Activated CD4-positive, alpha-beta memory T cell treated with anti-CD3 and anti-CD28 coated beads for 36 hours (primary cell): ENCODE results near the gene SHROOM3. TPM values are rescaled to one million over a fixed set of nuclear protein-coding genes. Genes with fewer than 3 reads are reported as not detected.

ENCODE experiments used
- CTCF ChIA-PET: fragments of 350-600 bp; sonication (Branson Sonifier 250); formaldehyde crosslinking; loops from one replicate; lab custom pipeline; 2021; ENCODE audit warnings: antibody characterized with exemption, inconsistent platforms; lab: Charles Lee
- POLR2A ChIA-PET: fragments of 350-600 bp; sonication (Branson Sonifier 250); formaldehyde crosslinking; loops from one replicate; lab custom pipeline; 2021; ENCODE audit warnings: antibody characterized with exemption; lab: Charles Lee
- DNase-seq: peaks from one replicate; pipeline ENCODE4 v3.0.0-alpha.2; 2020
- H3K27ac Mint-ChIP-seq: one replicate; pipeline ENCODE4 v1.8.0; 2021; ENCODE audit warnings: mixed read lengths
- H3K27me3 Mint-ChIP-seq: one replicate; pipeline ENCODE4 v1.8.0; 2021; ENCODE audit warnings: mixed read lengths
- H3K36me3 Mint-ChIP-seq: one replicate; pipeline ENCODE4 v1.8.0; 2021; ENCODE audit warnings: mixed read lengths
- H3K4me1 Mint-ChIP-seq: one replicate; pipeline ENCODE4 v1.8.0; 2021; ENCODE audit warnings: low read depth, mixed read lengths
- H3K4me3 Mint-ChIP-seq: one replicate; pipeline ENCODE4 v1.8.0; 2021; ENCODE audit warnings: mild to moderate bottlenecking, mixed read lengths
- H3K9me3 Mint-ChIP-seq: one replicate; pipeline ENCODE4 v1.8.0; 2021; ENCODE audit warnings: mixed read lengths
- intact Hi-C: fragments of 100-400 bp; cut with micrococcal nuclease; formaldehyde crosslinking; loops from one replicate; pipeline ENCODE4 v1.15.1; 2023
- total RNA-seq, 2 experiments: library from RNA; stranded (reverse); gene quantifications; one replicate each; pipeline ENCODE4 v1.2.3, GENCODE V29; 2021

Gene SHROOM3
- total RNA-seq, 2 experiments from 2014 or later: not detected

- Mint-ChIP-seq H3K9me3 (no peaks in the 10 kb centered on the region), H3K27ac (no peak overlapping the region), H3K4me1 (peaks cover 7% of the 10 kb centered on the region), H3K4me3 (no peak overlapping the region), H3K36me3 (no peaks in the 10 kb centered on the region), H3K27me3 (peaks cover 27% of the 10 kb centered on the region)
- CTCF ChIA-PET: no interaction called here
- POLR2A ChIA-PET: no interaction called here
- intact Hi-C loops: no loop called here
- no peak for DNase-seq
These were observed 146.3 kb downstream of the SHROOM3 start for GRCh38 chr4:76581077-76581962.

GRCh38 chr4:76582074-76582816 lies 147.2 kb downstream of the SHROOM3 start:
- intact Hi-C loops: no loop called here
- CTCF ChIA-PET: interaction anchor here (0.6 kb wide), 1 partner anchor 43 kb away, joined by 3 read pairs; no protein-coding TSS in a partner anchor
- H3K4me1 Mint-ChIP-seq: peaks cover 7% of the 10 kb centered on the region
- POLR2A ChIA-PET: no interaction called here
- no peak overlapping the region for H3K4me3 Mint-ChIP-seq
- peaks cover 31% of the 10 kb centered on the region for H3K27me3 Mint-ChIP-seq
- DNase-seq: no peak
- H3K9me3 Mint-ChIP-seq: no peaks in the 10 kb centered on the region
- H3K27ac Mint-ChIP-seq: no peak overlapping the region
- H3K36me3 Mint-ChIP-seq: no peaks in the 10 kb centered on the region

- Mint-ChIP-seq H3K4me1 (peaks cover 7% of the 10 kb centered on the region), H3K9me3 (no peaks in the 10 kb centered on the region)
- intact Hi-C loops: no loop called here
These were observed 147.7 kb downstream of the SHROOM3 start for GRCh38 chr4:76582817-76583087.

GRCh38 chr4:76584241-76585152 lies 149.5 kb downstream of the SHROOM3 start:
- peaks cover 7% of the 10 kb centered on the region for H3K4me1 Mint-ChIP-seq
- no peak overlapping the region for H3K27ac Mint-ChIP-seq
- H3K9me3 Mint-ChIP-seq: no peaks in the 10 kb centered on the region
- peaks cover 38% of the 10 kb centered on the region for H3K27me3 Mint-ChIP-seq
- intact Hi-C loops: no loop called here
- POLR2A ChIA-PET: no interaction called here
- no peaks in the 10 kb centered on the region for H3K36me3 Mint-ChIP-seq
- no peak for DNase-seq
- H3K4me3 Mint-ChIP-seq: no peak overlapping the region
- CTCF ChIA-PET: no interaction called here

More at GRCh38 chr4:76582817-76583087, 147.7 kb downstream of the SHROOM3 start:
- Mint-ChIP-seq H3K4me3 (no peak overlapping the region), H3K27ac (no peak overlapping the region), H3K36me3 (no peaks in the 10 kb centered on the region), H3K27me3 (peaks cover 32% of the 10 kb centered on the region)
- DNase-seq: no peak
- ChIA-PET CTCF (no interaction called here), POLR2A (no interaction called here)

- intact Hi-C loops: no loop called here
- Mint-ChIP-seq H3K4me1 (peaks cover 7% of the 10 kb centered on the region), H3K27ac (no peak overlapping the region), H3K9me3 (no peaks in the 10 kb centered on the region), H3K27me3 (peaks cover 31% of the 10 kb centered on the region), H3K36me3 (no peaks in the 10 kb centered on the region), H3K4me3 (no peak overlapping the region)
- DNase-seq: no peak
- POLR2A ChIA-PET: no interaction called here
- CTCF ChIA-PET: no interaction called here
These were observed 150.2 kb downstream of the SHROOM3 start for GRCh38 chr4:76585272-76585671.

GRCh38 chr4:76585897-76586360 lies 150.9 kb downstream of the SHROOM3 start:
- intact Hi-C loops: no loop called here
- Mint-ChIP-seq H3K4me1 (peaks cover 7% of the 10 kb centered on the region), H3K4me3 (peak overlapping the region; percentile 17), H3K27ac (no peak overlapping the region), H3K9me3 (no peaks in the 10 kb centered on the region), H3K36me3 (no peaks in the 10 kb centered on the region), H3K27me3 (peaks cover 31% of the 10 kb centered on the region)
- ChIA-PET CTCF (interaction anchor here (0.6 kb wide), 1 partner anchor 302 kb away, joined by 3 read pairs; no protein-coding TSS in a partner anchor), POLR2A (no interaction called here)
- DNase-seq: peak; percentile 31

GRCh38 chr4:76588274-76588673 lies 153.2 kb downstream of the SHROOM3 start:
- H3K4me1 Mint-ChIP-seq: peaks cover 7% of the 10 kb centered on the region
- CTCF ChIA-PET: no interaction called here
- H3K9me3 Mint-ChIP-seq: no peaks in the 10 kb centered on the region

GRCh38 chr4:76589402-76589801 lies 154.4 kb downstream of the SHROOM3 start:
- no peak overlapping the region for H3K27ac Mint-ChIP-seq
- ChIA-PET POLR2A (no interaction called here), CTCF (no interaction called here)
- DNase-seq: no peak
- H3K4me3 Mint-ChIP-seq: no peak overlapping the region
- H3K36me3 Mint-ChIP-seq: no peaks in the 10 kb centered on the region
- peaks cover 35% of the 10 kb centered on the region for H3K27me3 Mint-ChIP-seq
- H3K9me3 Mint-ChIP-seq: no peaks in the 10 kb centered on the region
- intact Hi-C loops: no loop called here
- peaks cover 7% of the 10 kb centered on the region for H3K4me1 Mint-ChIP-seq

More at GRCh38 chr4:76588274-76588673, 153.2 kb downstream of the SHROOM3 start:
- intact Hi-C loops: no loop called here
- no peak overlapping the region for H3K27ac Mint-ChIP-seq
- peaks cover 38% of the 10 kb centered on the region for H3K27me3 Mint-ChIP-seq
- no peaks in the 10 kb centered on the region for H3K36me3 Mint-ChIP-seq
- no peak overlapping the region for H3K4me3 Mint-ChIP-seq
- DNase-seq: no peak
- POLR2A ChIA-PET: no interaction called here

- Mint-ChIP-seq H3K9me3 (no peaks in the 10 kb centered on the region), H3K4me3 (no peak overlapping the region), H3K4me1 (peaks cover 7% of the 10 kb centered on the region), H3K36me3 (no peaks in the 10 kb centered on the region), H3K27me3 (peaks cover 32% of the 10 kb centered on the region), H3K27ac (no peak overlapping the region)
- DNase-seq: no peak
- ChIA-PET POLR2A (no interaction called here), CTCF (no interaction called here)
- intact Hi-C loops: no loop called here
These were observed 155.1 kb downstream of the SHROOM3 start for GRCh38 chr4:76589872-76590797.

- intact Hi-C loops: no loop called here
- H3K9me3 Mint-ChIP-seq: no peaks in the 10 kb centered on the region
- CTCF ChIA-PET: no interaction called here
- no peak overlapping the region for H3K27ac Mint-ChIP-seq
- POLR2A ChIA-PET: no interaction called here
- no peaks in the 10 kb centered on the region for H3K36me3 Mint-ChIP-seq
- peaks cover 4% of the 10 kb centered on the region for H3K4me1 Mint-ChIP-seq
- no peak for DNase-seq
- H3K4me3 Mint-ChIP-seq: no peak overlapping the region
- H3K27me3 Mint-ChIP-seq: peaks cover 27% of the 10 kb centered on the region
These were observed 155.8 kb downstream of the SHROOM3 start for GRCh38 chr4:76590798-76591281.

- no peaks in the 10 kb centered on the region for H3K36me3 Mint-ChIP-seq
- H3K9me3 Mint-ChIP-seq: no peaks in the 10 kb centered on the region
- no peak overlapping the region for H3K4me3 Mint-ChIP-seq
- intact Hi-C loops: no loop called here
- H3K4me1 Mint-ChIP-seq: no peaks in the 10 kb centered on the region
- no peak overlapping the region for H3K27ac Mint-ChIP-seq
- H3K27me3 Mint-ChIP-seq: peaks cover 19% of the 10 kb centered on the region
- POLR2A ChIA-PET: no interaction called here
- DNase-seq: no peak
- CTCF ChIA-PET: interaction anchor here (1.1 kb wide), 1 partner anchor 94 kb away, joined by 3 read pairs; no protein-coding TSS in a partner anchor
These were observed 157.0 kb downstream of the SHROOM3 start for GRCh38 chr4:76591992-76592391.
